ENCODE data around the gene MBIP. TPM values are rescaled to one million over a fixed set of nuclear protein-coding genes. Genes with fewer than 3 reads are reported as not detected.
"Not testable (repeated sequence)": the region's sequence is repeated elsewhere in the genome, so short reads cannot be mapped to it uniquely, and the experiment has no call there.

Gene MBIP
- total RNA-seq, 1 donor from 2014 or later, result 21.9 TPM

GRCh38 chr14:36361210-36361853 is 40.9 kb upstream of the MBIP start:
- Mint-ChIP-seq H3K4me3 (ENCODE audit: unreplicated experiment) (no peak overlapping the region), H3K9me3 (ENCODE audit: low read depth) (peaks cover 8% of the 10 kb centered on the region), H3K4me1 (ENCODE audit: low read depth) (no peaks in the 10 kb centered on the region), H3K36me3 (ENCODE audit: low read depth) (no peaks in the 10 kb centered on the region), H3K27ac (ENCODE audit: unreplicated experiment) (no peak overlapping the region), H3K27me3 (ENCODE audit: low read depth) (peaks cover 13% of the 10 kb centered on the region)
- no peak for DNase-seq (ENCODE audit: low spot score)
- TF ChIP-seq, protein P1, sequence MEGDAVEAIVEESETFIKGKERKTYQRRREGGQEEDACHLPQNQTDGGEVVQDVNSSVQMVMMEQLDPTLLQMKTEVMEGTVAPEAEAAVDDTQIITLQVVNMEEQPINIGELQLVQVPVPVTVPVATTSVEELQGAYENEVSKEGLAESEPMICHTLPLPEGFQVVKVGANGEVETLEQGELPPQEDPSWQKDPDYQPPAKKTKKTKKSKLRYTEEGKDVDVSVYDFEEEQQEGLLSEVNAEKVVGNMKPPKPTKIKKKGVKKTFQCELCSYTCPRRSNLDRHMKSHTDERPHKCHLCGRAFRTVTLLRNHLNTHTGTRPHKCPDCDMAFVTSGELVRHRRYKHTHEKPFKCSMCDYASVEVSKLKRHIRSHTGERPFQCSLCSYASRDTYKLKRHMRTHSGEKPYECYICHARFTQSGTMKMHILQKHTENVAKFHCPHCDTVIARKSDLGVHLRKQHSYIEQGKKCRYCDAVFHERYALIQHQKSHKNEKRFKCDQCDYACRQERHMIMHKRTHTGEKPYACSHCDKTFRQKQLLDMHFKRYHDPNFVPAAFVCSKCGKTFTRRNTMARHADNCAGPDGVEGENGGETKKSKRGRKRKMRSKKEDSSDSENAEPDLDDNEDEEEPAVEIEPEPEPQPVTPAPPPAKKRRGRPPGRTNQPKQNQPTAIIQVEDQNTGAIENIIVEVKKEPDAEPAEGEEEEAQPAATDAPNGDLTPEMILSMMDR (IDR thresholded peaks at IDR 0.05), result no peak

DNA sequence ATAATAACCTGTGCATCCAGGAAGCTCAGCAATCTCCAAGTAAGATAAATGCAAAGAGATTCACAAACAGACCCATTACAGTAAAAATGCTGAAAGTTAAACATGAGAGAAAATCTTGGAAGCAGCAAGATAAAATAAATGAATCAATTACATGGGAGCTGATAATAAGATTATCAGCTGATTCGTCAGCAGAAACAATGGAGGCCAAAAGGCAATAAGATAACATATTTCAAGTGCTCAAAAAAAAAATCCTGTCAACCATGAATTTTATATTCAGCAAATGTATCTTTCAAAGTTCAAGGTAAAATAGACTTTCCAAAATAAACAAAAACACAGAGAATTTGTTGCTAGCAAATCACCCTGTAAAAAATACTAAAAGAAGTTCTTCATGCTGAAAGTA is 36.4 kb upstream of the MBIP start:
- Mint-ChIP-seq H3K36me3 (ENCODE audit: low read depth) (no peaks in the 10 kb centered on the region), H3K4me3 (ENCODE audit: unreplicated experiment) (no peak overlapping the region), H3K27me3 (ENCODE audit: low read depth) (peaks cover 1% of the 10 kb centered on the region), H3K4me1 (ENCODE audit: low read depth) (no peaks in the 10 kb centered on the region), H3K27ac (ENCODE audit: unreplicated experiment) (no peak overlapping the region), H3K9me3 (ENCODE audit: low read depth) (peaks cover 19% of the 10 kb centered on the region)
- TF ChIP-seq, protein P1 (IDR thresholded peaks at IDR 0.05), result no peak
- DNase-seq (ENCODE audit: low spot score), result no peak

DNA sequence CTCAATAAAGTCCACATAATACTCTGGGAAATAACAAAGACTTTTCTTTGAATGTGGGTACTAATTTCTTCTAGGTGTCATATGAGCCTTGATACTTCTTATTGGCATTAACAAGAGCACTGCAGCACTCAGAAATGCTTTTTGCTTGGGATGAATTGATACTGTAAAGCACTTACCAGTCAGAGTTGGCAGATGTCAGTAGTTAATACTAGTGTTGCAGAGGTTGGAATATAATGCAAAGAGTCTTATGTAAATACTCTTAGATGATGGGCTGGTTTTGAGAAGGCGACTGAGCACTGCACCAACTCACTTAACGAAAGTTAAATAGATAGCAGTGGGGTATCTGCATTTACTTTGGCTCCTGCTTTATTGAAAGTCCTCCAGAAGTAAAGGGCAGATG is 25.6 kb upstream of the MBIP start:
- peaks cover 32% of the 10 kb centered on the region for H3K27me3 Mint-ChIP-seq (ENCODE audit: low read depth)
- TF ChIP-seq, protein P1 (IDR thresholded peaks at IDR 0.05), result no peak
- no peak overlapping the region for H3K27ac Mint-ChIP-seq (ENCODE audit: unreplicated experiment)
- DNase-seq (ENCODE audit: low spot score), result no peak
- no peaks in the 10 kb centered on the region for H3K36me3 Mint-ChIP-seq (ENCODE audit: low read depth)
- no peak overlapping the region for H3K4me3 Mint-ChIP-seq (ENCODE audit: unreplicated experiment)
- H3K9me3 Mint-ChIP-seq (ENCODE audit: low read depth), result no peaks in the 10 kb centered on the region
- no peaks in the 10 kb centered on the region for H3K4me1 Mint-ChIP-seq (ENCODE audit: low read depth)

- Mint-ChIP-seq H3K36me3 (ENCODE audit: low read depth) (no peaks in the 10 kb centered on the region), H3K9me3 (ENCODE audit: low read depth) (no peaks in the 10 kb centered on the region), H3K27me3 (ENCODE audit: low read depth) (peaks cover 31% of the 10 kb centered on the region), H3K4me3 (ENCODE audit: unreplicated experiment) (no peak overlapping the region), H3K27ac (ENCODE audit: unreplicated experiment) (no peak overlapping the region), H3K4me1 (ENCODE audit: low read depth) (no peaks in the 10 kb centered on the region)
- TF ChIP-seq, protein P1 (IDR thresholded peaks at IDR 0.05), result no peak
- no peak for DNase-seq (ENCODE audit: low spot score)
Measured at GRCh38 chr14:36344211-36344610, 23.8 kb upstream of the MBIP start.

DNA sequence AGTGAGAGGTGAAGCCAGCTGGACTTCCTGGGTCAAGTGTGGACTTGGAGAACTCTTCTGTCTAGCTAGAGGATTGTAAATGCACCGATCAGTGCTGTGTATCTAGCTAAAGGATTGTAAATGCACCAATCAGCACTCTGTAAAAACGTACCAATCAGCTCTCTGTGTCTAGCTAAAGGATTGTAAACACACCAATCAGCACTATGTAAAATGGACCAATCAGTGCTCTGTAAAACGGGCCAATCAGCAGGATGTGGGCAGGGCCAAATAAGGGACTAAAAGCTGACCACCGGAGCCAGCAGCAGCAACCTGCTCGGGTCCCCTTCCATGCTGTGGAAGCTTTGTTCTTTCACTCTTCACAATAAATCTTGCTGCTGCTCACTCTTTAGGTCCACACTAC is 21.4 kb upstream of the MBIP start:
- not testable (repeated sequence) for DNase-seq (ENCODE audit: low spot score); H3K9me3 Mint-ChIP-seq (ENCODE audit: low read depth); H3K36me3 Mint-ChIP-seq (ENCODE audit: low read depth); H3K4me1 Mint-ChIP-seq (ENCODE audit: low read depth); H3K4me3 Mint-ChIP-seq (ENCODE audit: unreplicated experiment); H3K27ac Mint-ChIP-seq (ENCODE audit: unreplicated experiment)
- peaks cover 38% of the 10 kb centered on the region for H3K27me3 Mint-ChIP-seq (ENCODE audit: low read depth)

- Mint-ChIP-seq H3K4me1 (ENCODE audit: low read depth) (no peaks in the 10 kb centered on the region), H3K27ac (ENCODE audit: unreplicated experiment) (no peak overlapping the region), H3K9me3 (ENCODE audit: low read depth) (no peaks in the 10 kb centered on the region), H3K27me3 (ENCODE audit: low read depth) (peaks cover 35% of the 10 kb centered on the region), H3K4me3 (ENCODE audit: unreplicated experiment) (no peak overlapping the region), H3K36me3 (ENCODE audit: low read depth) (no peaks in the 10 kb centered on the region)
- TF ChIP-seq, protein P1 (IDR thresholded peaks at IDR 0.05), result no peak
- no peak for DNase-seq (ENCODE audit: low spot score)
Measured at GRCh38 chr14:36340276-36340890, 19.9 kb upstream of the MBIP start.
